GM04503 (cell line): ENCODE measurements around the gene SMARCA2.

Experiments used
- DNase-seq: peaks from one replicate; pipeline ENCODE4 v3.0.0-alpha.2; 2012; ENCODE audit warnings: low read depth

Gene SMARCA2

GRCh38 chr9:2043243-2043642 is 28.1 kb downstream of the SMARCA2 start:
- no peak for DNase-seq

- no peak for DNase-seq
Measured at GRCh38 chr9:2043881-2044462, 28.8 kb downstream of the SMARCA2 start.

GRCh38 chr9:2047144-2047671 is 32.1 kb downstream of the SMARCA2 start:
- DNase-seq = no peak

- DNase-seq = no peak
Measured at GRCh38 chr9:2047916-2048315, 32.8 kb downstream of the SMARCA2 start.

- DNase-seq = no peak
Measured at GRCh38 chr9:2050236-2050635, 35.1 kb downstream of the SMARCA2 start.

DNA sequence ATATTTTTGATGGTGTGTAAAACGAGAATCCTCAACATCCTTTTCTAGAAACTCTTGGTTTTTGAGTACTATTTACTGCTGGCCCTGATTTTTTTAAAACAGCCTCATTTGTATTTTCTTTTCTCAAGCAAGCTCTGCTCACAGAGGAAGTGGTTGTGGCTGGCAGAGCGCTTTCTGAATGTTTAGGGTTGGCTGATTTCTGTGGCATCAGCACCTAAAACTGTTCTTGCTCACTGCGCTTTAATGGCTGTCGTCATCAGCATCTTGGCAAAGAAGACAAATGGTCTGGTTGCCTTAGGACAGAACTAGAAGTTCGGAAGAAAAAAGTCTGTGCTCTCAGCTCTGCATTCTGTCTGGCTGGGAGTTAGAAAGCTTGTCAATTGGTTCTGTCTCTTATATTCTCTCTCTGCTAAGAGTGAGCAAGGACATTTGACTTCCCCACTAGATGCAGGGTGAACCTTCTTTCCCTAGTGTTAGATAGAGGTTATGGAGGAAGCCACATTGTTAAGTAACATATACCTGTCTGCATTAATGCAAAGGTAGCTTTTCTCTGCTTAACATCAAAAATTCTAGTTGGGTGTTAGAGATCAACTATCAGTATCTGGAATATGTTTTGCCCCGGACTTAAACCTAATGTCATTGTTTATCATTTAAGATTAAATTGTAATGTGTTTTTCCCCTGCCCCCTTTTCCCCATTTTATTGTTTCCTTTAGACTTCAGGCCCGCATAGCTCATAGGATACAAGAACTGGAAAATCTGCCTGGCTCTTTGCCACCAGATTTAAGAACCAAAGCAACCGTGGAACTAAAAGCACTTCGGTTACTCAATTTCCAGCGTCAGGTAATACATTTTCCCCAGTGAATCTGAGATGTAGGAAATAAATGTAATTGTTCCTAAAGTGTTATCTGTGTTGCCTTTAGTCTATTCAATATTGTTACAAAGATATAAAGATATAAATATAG is 39.0 kb downstream of the SMARCA2 start:
- no peak for DNase-seq

DNA sequence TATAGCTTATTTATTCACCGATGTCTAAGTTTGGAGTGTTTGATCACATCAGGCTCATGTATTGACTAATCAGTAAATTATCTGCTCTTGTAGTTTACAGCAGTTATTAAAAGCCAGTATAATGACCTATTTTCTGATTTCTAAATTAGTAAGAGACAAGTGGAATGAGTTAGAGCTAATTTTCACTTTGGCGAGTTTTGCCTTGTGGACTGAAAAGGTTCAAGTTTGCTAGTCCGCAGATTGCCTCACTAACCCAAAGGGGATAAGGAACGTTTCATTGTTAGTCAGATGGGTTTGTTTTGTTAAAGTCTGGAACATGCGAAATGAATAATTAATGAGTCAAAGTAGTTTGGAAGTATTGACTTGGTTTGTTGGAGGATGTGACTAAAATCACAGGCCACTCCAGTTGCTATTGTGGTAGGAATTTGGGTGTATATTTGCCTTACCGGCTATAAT is 40.1 kb downstream of the SMARCA2 start:
- DNase-seq = no peak

GRCh38 chr9:2059274-2059929 is 44.3 kb downstream of the SMARCA2 start:
- DNase-seq = no peak

DNA sequence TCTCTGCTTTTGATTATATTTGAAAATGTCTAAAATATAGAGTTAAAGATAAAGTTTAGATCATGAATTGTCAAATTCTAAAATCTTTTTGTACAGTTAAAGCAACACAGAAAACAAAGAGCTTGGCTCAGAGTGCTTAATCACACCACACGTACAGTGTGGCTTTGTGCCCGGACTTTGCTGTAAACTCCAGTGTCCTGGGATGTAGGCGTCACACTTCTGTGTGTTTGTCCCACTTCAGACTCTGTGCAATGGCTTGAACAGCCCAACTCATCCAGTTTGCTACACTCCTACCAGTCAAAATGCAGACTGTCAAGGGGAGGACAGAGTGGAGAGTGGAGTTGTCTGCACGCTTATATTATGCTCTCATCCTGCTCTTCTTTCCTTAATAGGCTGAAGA is 45.3 kb downstream of the SMARCA2 start:
- DNase-seq = no peak

DNA sequence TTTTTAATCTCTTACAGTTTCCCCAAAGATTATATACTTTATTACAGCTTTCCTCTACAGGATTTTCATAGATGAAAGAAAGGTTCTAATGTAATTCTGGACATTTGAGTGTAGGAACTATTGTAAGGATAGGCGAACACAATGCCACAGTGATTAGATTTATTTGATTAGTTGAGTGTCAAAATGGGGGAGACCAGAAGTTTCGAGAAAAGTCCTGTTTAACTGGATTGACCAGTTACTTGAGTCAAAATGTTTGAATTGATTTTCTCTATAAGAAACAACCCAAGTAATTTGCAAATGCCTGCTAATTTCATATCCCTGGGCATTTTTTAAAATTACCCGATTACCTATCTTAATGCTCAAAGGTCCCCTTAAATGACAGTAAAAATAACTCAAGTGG is 50.6 kb downstream of the SMARCA2 start:
- DNase-seq = no peak

DNA sequence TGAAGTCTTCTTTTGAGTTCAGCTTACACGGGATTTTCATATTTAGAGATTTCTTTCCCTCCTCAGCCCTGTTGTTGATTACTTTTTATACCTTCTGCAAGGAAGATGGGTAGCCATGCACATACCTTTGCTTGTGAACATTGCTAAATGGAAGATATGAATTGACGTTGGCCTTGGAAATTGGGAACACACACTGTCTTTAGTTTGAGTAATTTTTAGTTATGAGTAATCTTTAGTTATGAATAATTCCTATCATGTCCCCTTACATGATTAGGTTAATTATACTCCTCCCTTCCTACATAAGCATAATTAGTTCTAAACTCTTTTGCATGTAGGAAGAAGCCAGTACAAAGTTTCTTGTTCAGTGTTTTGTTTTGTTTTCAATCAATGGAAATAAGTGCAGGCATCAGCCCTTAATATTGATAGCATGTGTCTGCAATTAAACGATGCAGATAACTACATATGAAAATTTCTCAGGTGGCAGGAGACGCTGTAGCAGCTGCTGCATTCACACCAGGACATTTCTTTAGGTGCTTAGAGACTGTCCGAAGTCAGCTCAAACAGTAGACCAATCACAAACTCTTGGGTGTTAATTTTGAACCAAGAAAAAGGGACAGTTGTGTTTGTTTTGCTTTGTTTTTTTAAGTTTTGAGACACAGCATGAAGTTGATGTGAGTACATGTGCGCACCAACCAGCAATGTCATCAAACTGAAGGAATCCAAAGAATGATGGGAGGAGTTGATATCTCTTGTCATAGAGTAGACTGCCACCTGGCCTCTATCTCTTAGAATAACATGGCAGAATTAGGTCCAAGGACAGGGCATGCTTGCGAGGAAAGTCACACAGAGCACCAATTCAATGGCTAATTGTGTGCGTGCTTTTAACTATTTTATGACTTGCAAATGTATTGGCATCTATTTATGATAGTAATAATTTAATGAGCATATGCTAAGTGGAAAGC is 51.4 kb downstream of the SMARCA2 start:
- peak; percentile 30 for DNase-seq

DNA sequence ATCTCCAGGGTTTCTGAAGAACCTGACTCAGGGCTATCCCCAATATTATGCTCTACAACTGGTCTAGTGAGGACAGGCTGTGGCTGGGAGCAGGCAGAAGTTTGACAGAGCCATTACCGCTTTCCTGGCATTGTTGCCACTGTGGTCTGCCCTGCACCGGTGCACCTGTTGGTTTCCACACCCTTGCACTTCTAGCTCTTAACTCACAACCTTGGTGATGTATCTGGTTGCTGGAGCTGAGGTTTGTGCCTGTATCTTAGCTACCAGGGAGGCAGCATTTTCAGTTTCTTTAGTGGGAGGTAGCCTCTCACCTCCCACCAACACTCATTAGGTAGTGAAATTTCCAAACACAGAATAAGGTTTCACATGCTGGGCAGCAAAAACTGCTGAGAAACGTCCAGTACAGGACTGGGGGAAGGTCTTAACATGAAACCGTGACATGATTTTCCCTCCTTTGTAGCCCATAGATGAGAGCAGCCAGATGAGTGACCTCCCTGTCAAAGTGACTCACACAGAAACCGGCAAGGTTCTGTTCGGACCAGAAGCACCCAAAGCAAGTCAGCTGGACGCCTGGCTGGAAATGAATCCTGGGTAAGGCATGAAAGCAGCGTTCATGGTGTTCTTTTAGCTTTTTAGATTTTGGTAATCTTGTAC is 57.7 kb downstream of the SMARCA2 start:
- no peak for DNase-seq

DNA sequence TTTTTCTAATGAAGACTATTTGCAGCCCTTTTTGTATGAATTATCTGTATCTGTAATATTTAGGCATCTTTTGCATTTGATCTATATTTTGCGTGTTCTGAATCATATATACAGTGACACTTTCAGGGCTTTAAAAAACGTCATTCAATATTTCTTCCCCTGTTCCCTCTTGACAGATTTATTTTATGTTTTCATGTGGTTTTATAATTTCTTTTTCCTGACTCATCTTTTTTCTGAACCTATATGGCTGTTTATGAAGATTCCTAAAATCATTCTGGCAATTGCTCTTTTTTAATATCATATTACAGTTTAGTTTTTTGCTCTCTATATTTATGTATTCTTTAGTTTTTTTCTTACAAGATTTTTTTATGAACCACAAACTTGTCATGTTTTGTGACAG is 67.6 kb downstream of the SMARCA2 start:
- DNase-seq = no peak

GRCh38 chr9:2083479-2083878 is 68.3 kb downstream of the SMARCA2 start:
- DNase-seq = no peak

DNA sequence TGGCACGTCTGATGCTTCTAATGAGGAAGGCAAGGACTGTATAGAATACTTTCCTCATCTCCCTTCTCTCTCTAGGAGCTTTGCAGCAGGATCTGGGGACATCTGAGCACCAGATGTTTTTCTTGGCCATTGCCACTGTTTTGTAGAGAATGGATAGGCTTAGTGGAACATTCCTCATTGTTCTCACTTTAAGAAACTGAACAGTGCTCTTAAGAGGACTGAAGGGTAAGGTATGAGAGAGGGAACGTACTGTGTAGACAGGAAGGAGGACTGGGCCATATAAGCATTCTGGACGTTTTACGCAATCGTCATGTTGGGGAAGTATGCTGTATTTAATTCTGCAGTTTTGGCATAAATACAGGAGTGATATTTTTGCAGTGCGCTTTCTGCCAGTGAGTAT is 70.6 kb downstream of the SMARCA2 start:
- peak; percentile 62 for DNase-seq

DNA sequence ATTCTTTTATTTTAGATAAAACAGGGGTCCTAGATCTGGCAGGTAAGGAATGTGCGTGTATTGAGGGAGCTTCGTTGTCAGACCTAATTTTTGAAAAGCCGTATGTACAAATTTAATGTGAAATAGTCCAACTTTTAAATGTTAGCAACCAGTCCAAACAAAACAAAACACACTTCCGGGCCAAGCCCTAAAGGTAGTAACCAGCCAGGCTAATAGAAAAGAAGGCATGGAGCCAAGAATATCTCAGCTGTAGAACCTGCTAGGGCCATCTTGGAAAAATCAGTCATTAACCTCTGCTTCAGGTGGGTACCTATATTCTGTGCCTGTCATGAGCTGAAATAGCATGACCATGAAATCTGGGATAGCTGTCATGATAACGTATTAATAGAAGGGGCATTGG is 71.0 kb downstream of the SMARCA2 start:
- no peak for DNase-seq

GRCh38 chr9:2086971-2087370 is 71.8 kb downstream of the SMARCA2 start:
- no peak for DNase-seq

DNA sequence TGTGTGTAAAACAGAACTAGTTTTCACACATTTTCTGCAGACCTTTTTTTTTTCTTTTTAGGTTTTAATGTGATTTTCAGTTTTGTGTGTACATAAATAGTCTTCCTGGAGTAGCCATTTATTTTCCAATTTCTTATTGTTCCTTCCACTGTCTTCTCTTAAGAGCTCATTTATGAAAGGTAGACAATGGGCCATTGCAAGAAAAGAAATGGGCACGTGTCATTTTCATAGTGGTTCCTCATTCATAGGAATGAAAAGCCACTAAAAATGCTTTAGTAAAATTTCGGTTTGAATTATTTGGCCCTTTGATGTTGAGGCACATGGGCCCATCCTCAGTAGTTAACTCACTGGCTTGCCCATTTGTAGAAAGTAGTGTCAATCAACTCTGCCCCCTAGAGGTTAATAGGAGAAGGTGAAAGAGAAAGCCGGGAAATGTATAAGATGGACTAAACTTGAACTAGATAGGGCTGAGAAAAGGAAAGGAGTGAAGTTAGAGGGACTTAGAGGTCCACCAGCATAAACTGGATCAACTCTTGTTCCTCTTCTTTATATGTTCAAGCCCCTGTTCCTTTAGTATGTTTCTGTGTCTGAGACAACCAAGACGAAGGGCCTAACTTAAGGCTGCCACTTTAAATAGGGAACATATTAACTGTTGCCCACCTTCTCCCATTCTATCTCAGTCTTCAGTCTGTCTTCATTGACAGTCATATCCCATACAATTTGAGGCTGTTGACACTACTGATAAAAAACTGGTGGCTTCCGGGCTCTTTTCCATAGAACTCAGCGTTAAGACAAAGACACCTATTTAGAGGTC is 72.6 kb downstream of the SMARCA2 start:
- DNase-seq = no peak

DNA sequence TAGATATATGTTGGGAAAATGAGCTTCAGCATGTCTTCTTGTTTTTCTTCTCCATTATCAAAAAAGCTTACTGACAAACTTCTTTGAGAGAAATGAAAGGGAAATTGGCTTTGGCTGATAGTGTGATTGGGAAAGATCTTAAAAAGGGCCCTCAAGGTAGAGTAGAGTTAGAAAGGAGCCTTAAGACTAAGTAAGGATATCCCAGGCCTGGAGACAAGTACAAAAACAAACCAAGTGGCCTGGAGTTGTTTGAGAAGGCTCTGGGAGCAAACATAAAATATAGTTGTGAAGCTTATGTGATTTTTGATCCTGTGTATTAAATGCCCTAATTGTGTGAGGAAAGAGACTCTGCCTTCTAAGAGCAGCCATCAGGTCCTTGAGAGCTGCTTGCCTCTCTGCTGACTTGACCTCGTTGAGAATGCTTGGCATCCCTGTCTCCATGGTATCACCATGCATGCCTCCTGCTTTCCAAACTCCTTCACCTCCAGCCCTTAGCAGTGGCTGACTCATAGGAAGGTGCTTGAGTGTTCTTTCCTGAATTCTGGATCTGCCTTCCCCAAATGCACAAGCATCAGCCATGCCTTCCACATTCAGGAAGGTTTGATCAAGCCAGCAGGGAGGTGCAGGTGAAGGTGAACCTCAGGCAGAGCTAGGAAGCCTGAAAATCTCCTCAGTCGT is 78.9 kb downstream of the SMARCA2 start:
- peak; percentile 65 for DNase-seq
